Measurements from ENCODE around the gene AATK.

The AATK gene

DNA sequence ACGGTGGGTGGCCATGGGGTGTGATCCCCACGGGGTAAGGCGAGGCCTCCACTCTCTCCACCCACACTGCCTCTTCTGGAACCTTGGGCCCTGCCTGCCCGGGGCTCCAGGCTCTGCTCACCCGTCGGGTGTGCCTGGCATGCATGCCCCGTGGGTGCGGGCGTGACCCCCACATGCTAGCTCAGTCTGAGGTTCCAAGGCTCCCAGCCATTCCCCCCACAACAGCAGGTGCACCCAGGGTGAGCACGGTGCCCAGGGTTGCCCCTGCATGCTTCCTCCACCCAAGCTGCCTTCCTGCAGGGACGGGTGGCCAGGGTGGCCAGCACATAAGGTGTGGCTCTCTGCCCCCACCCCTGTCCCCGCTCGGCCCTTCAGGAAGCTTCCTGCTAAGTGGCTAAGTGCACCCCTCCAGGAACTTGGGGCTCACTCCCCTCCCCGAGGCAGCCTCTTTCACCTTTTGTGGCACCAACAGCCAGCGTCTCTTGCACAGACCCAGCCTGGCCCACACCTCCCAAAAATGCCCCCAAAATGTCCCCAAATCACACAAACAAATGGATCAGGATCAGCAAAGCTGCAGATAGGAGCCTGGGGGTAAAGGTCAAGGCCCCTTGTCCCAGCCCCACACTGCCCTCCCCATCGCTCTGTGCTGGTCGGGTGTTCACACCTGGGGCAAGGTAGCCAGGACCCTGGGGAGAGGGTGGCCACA, 22.2 kb downstream of the AATK start:
- DNase-seq (ENCODE audit: low read depth in 1 of 2, low spot score in 1 of 2) = no peak

DNA sequence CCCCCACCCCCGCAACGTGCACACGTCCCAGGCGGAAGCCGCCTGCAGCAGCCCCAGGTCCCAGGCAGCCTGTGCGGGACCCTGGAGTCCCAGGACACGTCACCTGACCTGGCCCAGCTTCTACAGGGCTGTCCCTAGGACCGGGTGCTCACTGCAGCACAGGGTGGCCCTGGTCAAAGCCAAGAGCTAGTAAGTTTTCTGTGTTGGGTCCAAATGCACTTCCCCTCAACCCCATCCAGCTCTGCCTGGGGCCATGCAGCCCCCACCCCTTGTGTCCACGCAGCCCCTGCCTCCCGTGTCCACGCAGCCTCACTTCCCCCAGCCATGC, 22.9 kb downstream of the AATK start:
- DNase-seq (ENCODE audit: low read depth in 1 of 2, low spot score in 1 of 2) = no peak

DNA sequence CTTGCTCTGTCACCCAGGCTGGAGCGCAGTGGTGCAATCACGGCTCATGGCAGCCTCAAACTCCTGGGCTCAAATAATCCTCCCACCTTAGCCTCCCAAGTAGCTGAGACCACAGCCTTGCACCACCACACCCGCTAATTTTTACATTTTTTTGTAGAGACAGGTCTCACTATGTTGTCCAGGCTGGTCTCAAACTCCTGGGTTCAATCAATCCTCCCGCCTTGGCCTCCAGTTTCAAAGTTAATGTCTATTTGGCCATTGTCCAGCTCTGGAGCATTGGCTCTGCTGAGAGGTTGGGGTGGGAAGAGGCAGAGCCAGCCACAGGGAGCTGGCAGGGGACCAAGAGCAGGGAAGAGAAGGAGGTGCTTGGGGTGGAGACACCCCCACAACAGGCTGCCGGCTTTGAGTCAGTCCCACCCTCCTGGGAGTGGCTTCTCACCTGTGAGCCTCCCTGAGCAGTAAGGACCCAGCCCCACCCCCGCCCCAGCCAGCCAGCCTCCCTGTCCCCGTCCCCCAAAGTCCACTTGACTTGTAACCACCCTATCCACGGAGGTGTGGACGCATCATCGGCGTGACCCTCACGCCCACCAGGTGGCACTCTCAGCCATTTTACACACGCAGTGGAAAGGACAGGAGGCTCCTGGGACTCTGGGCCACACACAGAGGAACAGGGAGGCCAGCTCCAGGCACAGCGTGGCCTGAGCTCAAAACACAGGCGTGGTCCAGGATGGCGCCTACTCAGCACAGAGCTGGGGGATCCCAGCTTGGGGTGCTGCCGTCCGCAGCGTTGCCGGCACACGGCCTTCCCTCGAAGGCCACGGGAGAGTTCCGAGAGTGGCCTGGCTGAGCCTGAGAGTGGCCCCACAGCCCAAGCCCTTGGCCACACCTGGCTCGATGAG, 23.5 kb downstream of the AATK start:
- DNase-seq (ENCODE audit: low read depth in 1 of 2, low spot score in 1 of 2) = peak; percentile 30 to 36

- DNase-seq (ENCODE audit: low read depth in 1 of 2, low spot score in 1 of 2) = no peak
These were observed 25.3 kb downstream of the AATK start for GRCh38 chr17:81140695-81141094.

DNA sequence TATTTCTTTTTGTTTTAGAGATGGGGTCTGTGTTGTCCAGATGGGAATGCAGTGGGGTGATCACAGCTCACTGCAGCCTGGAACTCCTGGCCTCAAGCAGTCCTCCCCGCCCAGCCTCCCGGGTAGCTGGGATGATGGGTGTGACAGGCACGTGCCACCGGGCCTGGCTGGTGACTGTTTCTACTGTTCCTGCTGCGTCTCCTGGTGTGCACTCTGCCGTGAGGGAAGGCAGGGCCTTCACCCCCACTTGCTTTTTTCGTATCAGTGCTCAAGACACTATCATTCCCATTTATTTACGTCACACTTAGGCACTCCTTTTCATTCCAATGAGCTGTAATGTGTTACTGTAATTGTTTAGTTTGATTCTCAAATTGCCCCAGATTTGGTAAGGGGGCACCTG, 26.0 kb downstream of the AATK start:
- no peak for DNase-seq (ENCODE audit: low read depth in 1 of 2, low spot score in 1 of 2)

DNA sequence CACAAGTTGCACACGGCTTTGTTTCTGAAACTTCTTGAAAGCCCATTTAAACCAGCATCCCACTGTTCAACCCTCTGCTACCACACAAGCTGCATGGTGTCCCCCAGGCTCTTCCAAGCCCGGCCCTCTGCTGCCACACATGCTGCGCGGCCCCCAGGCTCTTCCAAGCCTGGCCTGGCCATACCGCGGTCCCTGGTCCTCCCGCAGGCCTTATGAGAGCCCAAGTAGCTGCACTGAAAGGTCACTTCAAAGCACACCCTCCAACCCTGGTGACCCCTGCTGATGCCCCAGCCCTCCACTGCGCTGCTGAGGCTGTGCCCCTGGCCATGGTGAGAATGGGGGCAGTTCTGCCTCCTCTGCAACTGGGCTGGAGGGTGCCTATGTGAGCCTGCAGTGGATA, 26.6 kb downstream of the AATK start:
- no peak for DNase-seq (ENCODE audit: low read depth in 1 of 2, low spot score in 1 of 2)

DNA sequence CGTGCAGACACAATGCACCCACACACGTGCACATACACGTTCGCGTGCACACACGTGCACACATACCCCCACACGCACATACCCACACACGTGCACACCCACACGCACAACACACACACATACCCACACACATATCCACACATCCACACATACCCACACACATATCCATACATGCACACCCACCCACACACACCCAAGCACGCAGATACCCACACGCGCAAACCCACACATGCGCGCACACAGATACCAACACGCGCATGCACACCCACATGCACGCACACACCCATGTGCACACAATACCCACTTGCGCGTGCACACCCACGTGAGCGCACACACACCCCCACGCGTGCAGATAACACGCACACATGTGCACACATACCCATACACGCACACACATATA, 27.5 kb downstream of the AATK start:
- no peak for DNase-seq (ENCODE audit: low read depth in 1 of 2, low spot score in 1 of 2)

GRCh38 chr17:81138083-81138482, 27.9 kb downstream of the AATK start:
- DNase-seq (ENCODE audit: low read depth in 1 of 2, low spot score in 1 of 2) = no peak

DNA sequence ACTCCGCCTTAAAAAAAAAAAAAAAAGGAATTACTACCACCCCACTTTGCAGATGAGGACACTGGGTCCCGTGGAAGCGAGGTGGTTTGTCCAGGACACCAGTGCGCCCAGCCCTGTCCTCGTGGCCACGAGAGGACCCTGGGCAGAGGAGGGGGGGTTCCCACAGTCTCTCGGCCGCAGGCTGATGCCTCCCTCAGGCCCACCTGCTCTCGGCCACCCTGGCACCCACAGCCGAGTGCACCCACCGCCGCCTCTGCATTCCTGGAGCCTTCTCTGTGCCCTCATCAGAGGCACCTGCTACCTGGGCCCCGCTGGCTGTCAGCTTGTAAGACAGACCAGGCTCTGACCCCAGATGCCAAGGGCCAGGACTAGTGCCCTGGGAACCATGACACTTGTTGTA, 28.8 kb downstream of the AATK start:
- no peak for DNase-seq (ENCODE audit: low read depth in 1 of 2, low spot score in 1 of 2)

GRCh38 chr17:81136366-81136765, 29.7 kb downstream of the AATK start:
- no peak for DNase-seq (ENCODE audit: low read depth in 1 of 2, low spot score in 1 of 2)

DNA sequence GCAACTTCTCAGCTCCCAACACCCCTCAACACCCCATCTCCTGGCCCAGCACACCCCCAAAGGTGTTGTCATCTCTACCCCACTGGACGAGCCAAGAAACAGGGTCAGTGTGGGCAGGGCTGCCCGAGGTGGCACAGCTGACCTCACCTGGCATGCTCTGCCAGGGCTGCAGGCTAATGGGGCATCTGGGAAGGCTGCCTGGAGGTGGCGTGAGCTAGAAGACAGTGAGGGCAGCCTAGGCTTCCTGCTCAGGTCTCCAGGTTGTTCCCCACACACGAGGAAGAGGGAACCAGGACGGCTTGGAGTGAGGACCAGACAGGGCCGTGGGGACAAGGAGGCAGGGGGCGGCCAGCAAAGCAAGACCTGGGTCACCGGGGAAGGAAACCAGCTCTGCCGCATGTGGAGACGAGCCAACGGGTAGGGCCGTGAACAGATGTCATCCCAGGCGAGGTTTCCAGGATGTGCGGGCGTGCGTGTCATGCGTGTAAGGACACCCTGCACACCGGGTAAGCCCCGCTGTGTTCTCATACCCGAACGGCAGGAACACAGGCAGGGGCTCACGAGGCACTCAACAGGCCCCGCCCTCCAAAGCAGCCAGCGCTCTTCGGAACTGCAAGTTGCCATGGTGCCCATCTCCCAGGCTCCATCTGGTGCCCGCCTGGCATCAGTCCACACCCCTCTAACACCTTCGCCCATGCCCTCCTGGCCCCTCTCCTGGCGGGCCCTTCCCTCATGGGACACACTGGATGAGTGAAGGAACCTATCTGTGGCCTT, 30.3 kb downstream of the AATK start:
- DNase-seq (ENCODE audit: low read depth in 1 of 2, low spot score in 1 of 2) = no peak

DNA sequence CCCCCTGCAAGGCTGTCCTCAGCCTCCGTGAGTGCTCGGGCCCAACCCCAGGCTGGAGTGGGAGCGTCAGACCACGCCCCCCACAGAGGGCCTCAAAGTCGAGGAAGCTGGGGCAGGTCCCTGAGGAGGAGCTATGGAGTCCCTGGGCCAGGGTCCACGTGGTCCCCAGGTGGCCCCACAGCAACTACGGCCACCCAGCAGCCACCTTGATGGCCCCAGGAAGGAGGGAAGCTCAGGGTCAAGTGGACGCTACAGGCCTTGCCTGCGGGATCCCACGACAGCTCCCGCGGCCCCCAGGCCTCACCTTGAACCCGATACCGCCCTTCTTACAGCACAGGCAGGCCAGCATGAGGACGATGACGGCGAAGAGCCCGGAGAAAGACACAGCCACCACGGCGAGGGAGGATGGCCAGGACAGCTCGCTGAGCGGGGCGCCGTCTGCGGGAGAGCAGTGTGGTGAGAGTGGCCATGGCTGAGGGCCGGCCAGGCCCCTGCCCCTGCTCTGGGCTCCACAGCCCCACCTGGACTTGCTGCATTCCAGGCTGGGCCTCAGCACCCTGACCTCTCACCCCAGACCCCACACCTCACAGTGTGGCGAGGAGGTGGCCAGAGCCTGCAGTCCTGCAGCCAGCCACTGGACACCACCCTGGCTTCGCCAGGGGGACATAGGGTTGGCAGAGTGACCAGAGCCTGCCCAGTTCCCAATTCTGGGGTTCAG, 31.8 kb downstream of the AATK start:
- DNase-seq (ENCODE audit: low read depth in 1 of 2, low spot score in 1 of 2) = no peak

- no peak for DNase-seq (ENCODE audit: low read depth in 1 of 2, low spot score in 1 of 2)
These were observed 33.0 kb downstream of the AATK start for GRCh38 chr17:81132770-81133723.

- no peak for DNase-seq (ENCODE audit: low read depth in 1 of 2, low spot score in 1 of 2)
These were observed 33.9 kb downstream of the AATK start for GRCh38 chr17:81132197-81132540.

DNA sequence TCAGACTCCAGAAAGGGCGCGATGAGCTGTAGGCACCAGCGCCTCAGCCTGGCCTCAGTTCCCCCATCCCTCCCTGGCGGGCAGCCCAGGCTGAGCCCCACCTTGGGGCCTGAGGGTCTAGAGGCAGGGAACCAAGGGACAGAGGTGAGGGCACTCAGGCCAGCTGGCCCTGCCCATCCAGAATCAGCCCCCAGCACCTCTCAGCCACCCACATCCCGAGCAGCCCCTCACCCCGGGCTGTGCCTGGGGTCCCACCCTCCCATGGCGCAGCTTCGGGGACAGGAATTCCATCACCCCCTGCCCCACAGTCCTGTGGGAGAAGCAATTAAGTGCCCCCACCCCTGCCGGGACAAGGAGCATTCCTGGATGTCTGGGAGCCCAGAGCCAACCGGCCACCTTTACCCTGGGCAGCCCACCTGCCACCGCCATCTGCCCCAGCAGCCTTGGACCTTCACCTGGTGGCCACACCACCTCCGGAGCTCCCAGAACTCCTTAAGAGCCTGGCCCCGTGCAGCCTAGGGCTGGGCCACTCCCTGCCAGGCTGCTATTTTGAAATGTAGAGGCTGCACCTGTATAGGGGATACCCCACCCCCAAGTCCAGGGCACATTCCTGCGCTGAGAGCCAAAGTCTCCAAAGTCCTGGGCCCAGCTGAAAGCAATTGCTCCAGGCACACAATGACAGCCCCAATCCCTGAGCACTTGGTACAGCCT, 34.4 kb downstream of the AATK start:
- no peak for DNase-seq (ENCODE audit: low read depth in 1 of 2, low spot score in 1 of 2)

DNA sequence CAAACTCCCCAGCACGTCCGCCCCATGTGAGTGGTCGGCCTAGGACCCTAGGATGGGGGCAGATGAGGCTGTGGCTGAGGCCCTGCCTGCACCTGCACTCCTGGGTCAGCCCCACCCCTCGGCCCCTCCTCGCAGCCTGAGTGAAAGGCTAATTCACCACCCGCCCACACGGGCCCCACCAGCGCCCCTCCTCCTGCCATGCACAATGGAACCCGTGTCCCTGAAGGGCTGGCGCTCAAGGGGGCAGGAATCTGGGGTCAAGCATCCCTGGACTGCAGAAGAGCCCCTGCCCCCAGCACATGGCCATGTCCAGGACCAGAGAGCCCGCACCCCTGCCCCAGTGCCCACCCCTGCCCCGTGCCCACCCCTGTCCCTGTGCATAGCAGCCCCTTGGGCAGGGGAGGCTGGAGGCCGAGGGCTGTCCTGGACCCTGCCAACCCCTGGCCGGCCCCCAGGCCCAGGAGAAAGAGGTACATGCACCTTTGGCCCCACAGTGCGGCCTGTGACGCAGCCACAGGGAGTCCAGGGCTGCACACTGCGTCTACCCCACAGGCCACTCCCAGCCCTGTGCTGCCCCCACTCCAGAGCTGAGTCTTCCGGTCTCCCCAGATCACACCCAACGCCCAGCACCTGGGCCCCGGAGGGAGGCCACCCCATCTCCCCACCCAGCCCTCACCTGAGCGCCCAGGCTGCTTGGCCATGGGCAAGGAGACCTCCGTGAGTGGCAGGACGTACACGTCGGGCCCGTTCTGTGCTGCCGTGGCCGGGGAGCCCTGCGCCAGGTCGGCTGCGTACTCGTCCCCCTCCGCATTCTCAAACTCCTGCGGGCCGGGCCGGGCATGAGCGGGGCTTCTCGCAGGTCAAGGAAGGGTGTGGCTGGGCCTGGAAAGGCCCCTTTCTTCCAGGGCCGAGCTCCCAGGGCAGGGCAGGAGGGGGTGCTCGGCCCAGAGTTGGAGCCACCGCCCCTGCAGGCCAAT, 35.3 kb downstream of the AATK start:
- DNase-seq (ENCODE audit: low read depth in 1 of 2, low spot score in 1 of 2) = no peak

DNA sequence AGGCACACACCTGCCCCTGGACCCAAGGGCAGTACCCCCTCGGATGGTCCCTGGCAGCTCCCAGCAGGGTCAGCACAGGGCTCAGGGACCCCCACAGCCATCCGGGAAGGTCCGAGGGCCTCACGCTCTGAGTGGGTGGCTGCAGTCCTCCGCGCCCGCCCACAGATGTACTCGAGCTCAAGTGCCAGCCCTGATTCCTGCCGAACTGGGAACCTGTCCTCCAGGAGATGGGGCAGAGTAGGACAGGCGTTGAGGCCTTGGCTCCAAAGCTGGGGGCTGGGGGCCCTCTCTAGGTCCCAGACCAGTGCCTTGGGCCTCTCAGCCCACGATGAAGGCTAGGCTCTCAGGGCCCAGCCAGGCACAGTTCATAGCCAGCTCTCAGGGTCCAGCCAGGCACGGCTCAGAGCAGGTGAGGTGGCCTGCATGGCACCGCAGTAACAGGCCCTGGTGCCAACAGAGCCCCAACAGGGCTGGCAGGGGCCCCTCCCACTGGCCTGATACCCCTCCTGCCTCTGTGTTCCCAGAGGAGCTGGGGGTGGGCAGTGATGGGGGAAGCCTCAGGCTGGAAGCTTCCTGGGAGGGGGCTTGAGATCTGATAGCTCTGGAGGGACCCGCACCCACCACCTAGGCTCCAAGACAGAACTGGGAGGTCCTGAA, 36.2 kb downstream of the AATK start:
- DNase-seq (ENCODE audit: low read depth in 1 of 2, low spot score in 1 of 2) = no peak

DNA sequence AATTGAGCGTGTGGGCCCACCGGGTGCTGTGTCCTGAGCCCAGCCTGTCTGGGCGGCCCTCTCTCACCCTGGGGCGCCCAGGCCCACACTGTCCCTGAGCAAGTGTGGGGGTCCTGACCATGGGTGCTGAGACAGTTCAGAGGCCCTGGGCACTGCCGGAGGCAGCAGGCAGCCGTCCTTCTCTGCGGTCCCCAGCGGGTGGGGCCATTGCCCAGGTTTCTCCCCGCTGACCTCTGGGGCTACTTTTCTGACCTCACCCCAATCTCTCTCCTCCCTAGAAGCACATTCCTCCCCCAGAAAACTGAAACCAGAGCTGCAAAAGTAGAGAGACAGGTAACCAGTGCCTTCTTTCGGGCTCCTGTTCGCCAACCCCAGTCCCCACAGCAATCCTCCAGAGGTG, 36.7 kb downstream of the AATK start:
- DNase-seq (ENCODE audit: low read depth in 1 of 2, low spot score in 1 of 2) = no peak

Measured in activated T-helper 1 cell treated with anti-CD3 and anti-CD28 coated beads, Interleukin-2, amount 50 U/mL, for 16 hours (primary cell).